KMS-11 (cell line): ENCODE measurements around the gene RBM45.

Experiments used
- H2AFZ ChIP-seq: fragments of 200-600 bp; sonication (generic); 2 replicates; pipeline ENCODE4 v1.6.1; 2016; ENCODE audit warnings: antibody characterized with exemption, mixed run types, low read depth
- H3K27ac ChIP-seq: fragments of 200-600 bp; sonication (generic); 2 replicates; pipeline ENCODE4 v1.6.1; 2016; ENCODE audit warnings: mild to moderate bottlenecking, mixed run types
- H3K27me3 ChIP-seq: fragments of 200-600 bp; sonication (generic); 2 replicates; pipeline ENCODE4 v1.6.1; 2017; ENCODE audit warnings: mild to moderate bottlenecking, low read depth, mixed run types, moderate library complexity; ENCODE audit not compliant: insufficient read depth
- H3K36me3 ChIP-seq: fragments of 200-600 bp; sonication (generic); 2 replicates; pipeline ENCODE4 v1.6.1; 2017; ENCODE audit warnings: mild to moderate bottlenecking, mixed run types; ENCODE audit not compliant: insufficient read depth
- H3K4me1 ChIP-seq: fragments of 200-600 bp; sonication (generic); 2 replicates; pipeline ENCODE4 v1.6.1; 2016; ENCODE audit warnings: mild to moderate bottlenecking, low read depth, mixed run types; ENCODE audit not compliant: poor library complexity, severe bottlenecking
- H3K4me2 ChIP-seq: fragments of 200-600 bp; sonication (generic); 2 replicates; pipeline ENCODE4 v1.7.0; 2016; ENCODE audit warnings: mild to moderate bottlenecking, mixed run types
- H3K4me3 ChIP-seq: fragments of 200-600 bp; sonication (generic); IDR thresholded peaks from 2 replicates; pipeline ENCODE4 v1.6.1; 2017; ENCODE audit warnings: low read depth, low read length, mixed read lengths; ENCODE audit not compliant: insufficient read depth
- H3K79me2 ChIP-seq: fragments of 200-600 bp; sonication (generic); 2 replicates; pipeline ENCODE4 v1.6.1; 2016; ENCODE audit warnings: low read depth, mixed run types; ENCODE audit not compliant: insufficient read depth
- H3K9ac ChIP-seq: fragments of 200-600 bp; sonication (generic); 2 replicates; pipeline ENCODE4 v1.6.1; 2016; ENCODE audit warnings: mild to moderate bottlenecking, mixed run types
- H4K20me1 ChIP-seq: fragments of 200-600 bp; sonication (generic); 2 replicates; pipeline ENCODE4 v1.6.1; 2016; ENCODE audit warnings: mild to moderate bottlenecking, mixed run types; ENCODE audit not compliant: insufficient read depth
- CTCF ChIP-seq: fragments of 200-600 bp; sonication (generic); conservative IDR thresholded peaks from 2 replicates; pipeline ENCODE4 v1.6.1; 2017; ENCODE audit warnings: low read depth, mild to moderate bottlenecking, antibody characterized with exemption, low read length, moderate library complexity, mixed read lengths

RBM45 gene

GRCh38 chr2:178128836-178129630 lies 16.8 kb downstream of the RBM45 start:
- Histone ChIP-seq H3K4me3 (no peak overlapping the region), H3K4me1 (peaks cover 11% of the 10 kb centered on the region), H3K9ac (no peak overlapping the region), H3K27me3 (no peaks in the 10 kb centered on the region), H2AFZ (no peak overlapping the region), H3K4me2 (no peak overlapping the region), H3K27ac (no peak overlapping the region), H3K79me2 (no peaks in the 10 kb centered on the region), H3K36me3 (no peaks in the 10 kb centered on the region), H4K20me1 (no peaks in the 10 kb centered on the region)
- TF ChIP-seq CTCF: no peak

- no peak for TF ChIP-seq CTCF
- Histone ChIP-seq H3K27ac (no peak overlapping the region), H3K36me3 (no peaks in the 10 kb centered on the region)
Measured at GRCh38 chr2:178136321-178137025, 24.2 kb downstream of the RBM45 start.

GRCh38 chr2:178142274-178143065 lies 30.2 kb downstream of the RBM45 start:
- H3K27ac ChIP-seq: no peak overlapping the region
- H3K9ac ChIP-seq: no peak overlapping the region
- no peak overlapping the region for H2AFZ ChIP-seq

More at GRCh38 chr2:178136321-178137025, 24.2 kb downstream of the RBM45 start:
- Histone ChIP-seq H3K4me1 (peaks cover 11% of the 10 kb centered on the region), H4K20me1 (no peaks in the 10 kb centered on the region), H3K27me3 (no peaks in the 10 kb centered on the region), H3K79me2 (no peaks in the 10 kb centered on the region), H3K4me2 (no peak overlapping the region), H3K4me3 (no peak overlapping the region), H2AFZ (no peak overlapping the region), H3K9ac (no peak overlapping the region)

More at GRCh38 chr2:178142274-178143065, 30.2 kb downstream of the RBM45 start:
- no peaks in the 10 kb centered on the region for H3K27me3 ChIP-seq
- H3K4me3 ChIP-seq: no peak overlapping the region
- H4K20me1 ChIP-seq: no peaks in the 10 kb centered on the region
- H3K4me2 ChIP-seq: no peak overlapping the region
- H3K36me3 ChIP-seq: no peaks in the 10 kb centered on the region
- H3K79me2 ChIP-seq: no peaks in the 10 kb centered on the region
- TF ChIP-seq CTCF: no peak
- H3K4me1 ChIP-seq: peaks cover 3% of the 10 kb centered on the region
